ENCODE data around the gene SHBG. TPM values are rescaled to one million over a fixed set of nuclear protein-coding genes. Genes with fewer than 3 reads are reported as not detected.

Gene SHBG
- 11.8 TPM in 1 of 2 replicates, not detected in the other for total RNA-seq

GRCh38 chr17:7629939-7630571, at the start of gene SHBG:
Gene SHBG (plus strand): TSS chr17:7630135. CDS start chr17:7630173, 38 bp downstream.

GRCh38 chr17:7583253-7584109, 46.5 kb upstream of the SHBG start, which contains the start of gene MPDU1:
Gene MPDU1 (plus strand): TSS chr17:7583852. CDS start chr17:7583863, 11 bp downstream.

GRCh38 chr17:7589891-7590691, 39.8 kb upstream of the SHBG start, which contains the start of gene SOX15:
Gene SOX15 (minus strand): TSS chr17:7590094. CDS start chr17:7589676, 418 bp downstream.

GRCh38 chr17:7614425-7615264, 15.3 kb upstream of the SHBG start, which contains the start of gene FXR2:
Gene FXR2 (minus strand): TSS chr17:7614897. CDS start chr17:7614532, 365 bp downstream.

GRCh38 chr17:7627250-7628121, 2.4 kb upstream of the SHBG start, which contains the start of gene SAT2:
Gene SAT2 (minus strand): TSS chr17:7627821. CDS start chr17:7627635, 186 bp downstream.

GRCh38 chr17:7650509-7651096, 20.7 kb downstream of the SHBG start, which contains the start of gene ATP1B2:
Gene ATP1B2 (plus strand): TSS chr17:7650926. CDS start chr17:7651519, 593 bp downstream.

Other genes with a start within 250 kb of the SHBG start
- gene TNK1, start 249.0 kb upstream of the SHBG start, total RNA-seq = 0.18 and 0.29 TPM in 2 replicates
- 60.4 and 85.3 TPM in 2 replicates for gene PLSCR3, start 235.6 kb upstream of the SHBG start, total RNA-seq
- 160 and 240 TPM in 2 replicates for gene TMEM256, start 226.0 kb upstream of the SHBG start, total RNA-seq
- gene NLGN2, start 222.3 kb upstream of the SHBG start, total RNA-seq = 18.3 and 20.2 TPM in 2 replicates
- gene SPEM1, start 209.8 kb upstream of the SHBG start, total RNA-seq = not detected in 2 replicates
- not detected in 2 replicates for gene SPEM2, start 204.5 kb upstream of the SHBG start, total RNA-seq
- not detected in 2 replicates for gene SPEM3, start 201.3 kb upstream of the SHBG start, total RNA-seq
- 1.7 and 3.4 TPM in 2 replicates for gene TMEM102, start 194.7 kb upstream of the SHBG start, total RNA-seq
- 0.29 and 1.1 TPM in 2 replicates for gene FGF11, start 190.6 kb upstream of the SHBG start, total RNA-seq
- gene CHRNB1, start 185.1 kb upstream of the SHBG start, total RNA-seq = 3.5 and 7.1 TPM in 2 replicates
- 23.2 and 24.2 TPM in 2 replicates for gene ZBTB4, start 150.5 kb upstream of the SHBG start, total RNA-seq
- gene SLC35G6, start 148.7 kb upstream of the SHBG start, total RNA-seq = not detected in 2 replicates
- gene POLR2A, start 145.8 kb upstream of the SHBG start, total RNA-seq = 44.7 and 56.2 TPM in 2 replicates
- gene TNFSF12, start 81.1 kb upstream of the SHBG start, total RNA-seq = 30.6 and 36.5 TPM in 2 replicates
- gene TNFSF13, start 71.4 kb upstream of the SHBG start, total RNA-seq = 0.53 and 6.1 TPM in 2 replicates
- gene SENP3, start 68.2 kb upstream of the SHBG start, total RNA-seq = 71.2 and 76.1 TPM in 2 replicates
- gene CD68, start 50.5 kb upstream of the SHBG start, total RNA-seq = 47.6 and 49.6 TPM in 2 replicates
- gene MPDU1, start 46.3 kb upstream of the SHBG start, total RNA-seq = 280 and 394 TPM in 2 replicates
- gene SOX15, start 40.0 kb upstream of the SHBG start, total RNA-seq = 2.5 TPM in 1 of 2 replicates, not detected in the other
- gene FXR2, start 15.2 kb upstream of the SHBG start, total RNA-seq = 38.8 and 64.9 TPM in 2 replicates
- gene SAT2, start 2.3 kb upstream of the SHBG start, total RNA-seq = 43.4 and 46.1 TPM in 2 replicates
- gene ATP1B2, start 20.8 kb downstream of the SHBG start, total RNA-seq = not detected in 2 replicates
- gene TP53, start 57.4 kb downstream of the SHBG start, total RNA-seq = 33.0 and 41.8 TPM in 2 replicates
- gene WRAP53, start 58.3 kb downstream of the SHBG start, total RNA-seq = 16.7 and 18.8 TPM in 2 replicates
- gene EFNB3, start 75.1 kb downstream of the SHBG start, total RNA-seq = 0.18 TPM in 1 of 2 replicates, not detected in the other
- gene DNAH2, start 87.6 kb downstream of the SHBG start, total RNA-seq = 0.18 and 0.29 TPM in 2 replicates
- 0.86 and 0.89 TPM in 2 replicates for gene KDM6B, start 204.1 kb downstream of the SHBG start, total RNA-seq
- gene TMEM88, start 224.9 kb downstream of the SHBG start, total RNA-seq = 0.18 TPM in 1 of 2 replicates, not detected in the other
- gene NAA38, start 227.4 kb downstream of the SHBG start, total RNA-seq = 118 and 152 TPM in 2 replicates
- gene CYB5D1, start 227.9 kb downstream of the SHBG start, total RNA-seq = 4.3 and 11.3 TPM in 2 replicates